CD4-positive, alpha-beta T cell treated with Interleukin-21 for 1 hour (primary cell): ENCODE data around the gene MRAP2.
"Not testable (repeated sequence)": the region's sequence is repeated elsewhere in the genome, so short reads cannot be mapped to it uniquely, and the experiment has no call there.

ENCODE experiments used
- DNase-seq: peaks from one replicate; pipeline ENCODE4 v3.0.0-alpha.2; 2020

Gene MRAP2

GRCh38 chr6:84035484-84035883 is 1.9 kb downstream of the MRAP2 start:
- DNase-seq: no peak

DNA sequence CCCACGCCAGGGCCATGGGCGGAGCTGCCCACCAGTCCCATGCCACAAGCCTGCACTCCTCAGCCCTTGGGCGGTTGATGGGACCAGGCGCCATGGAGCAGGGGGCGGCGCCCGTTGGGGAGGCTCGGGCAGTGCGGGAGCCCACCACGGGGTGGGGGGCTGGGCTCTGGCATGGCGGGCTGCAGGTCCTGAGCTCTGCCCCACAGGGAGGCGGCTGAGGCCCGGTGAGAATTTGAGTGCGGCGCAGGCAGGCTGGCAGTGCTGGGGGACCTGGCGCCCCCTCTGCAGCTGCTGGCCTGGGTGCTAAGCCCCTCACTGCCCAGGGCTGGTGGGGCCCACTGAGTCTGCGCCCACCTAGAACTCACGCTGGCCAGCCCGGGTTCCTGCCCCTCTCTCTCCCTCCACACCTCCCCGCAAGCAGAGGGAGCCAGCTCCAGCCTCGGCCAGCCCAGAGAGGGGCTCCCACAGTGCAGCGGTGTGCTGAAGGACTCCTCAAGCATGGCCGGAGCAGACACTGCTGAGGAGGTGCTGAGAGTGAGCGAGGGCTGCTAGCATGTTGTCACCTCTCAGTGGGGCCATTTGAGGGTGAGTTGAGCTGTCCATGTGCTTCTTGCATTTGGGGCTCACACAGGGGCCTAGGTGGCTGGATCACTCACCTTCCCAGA is 4.0 kb downstream of the MRAP2 start:
- DNase-seq: no peak

DNA sequence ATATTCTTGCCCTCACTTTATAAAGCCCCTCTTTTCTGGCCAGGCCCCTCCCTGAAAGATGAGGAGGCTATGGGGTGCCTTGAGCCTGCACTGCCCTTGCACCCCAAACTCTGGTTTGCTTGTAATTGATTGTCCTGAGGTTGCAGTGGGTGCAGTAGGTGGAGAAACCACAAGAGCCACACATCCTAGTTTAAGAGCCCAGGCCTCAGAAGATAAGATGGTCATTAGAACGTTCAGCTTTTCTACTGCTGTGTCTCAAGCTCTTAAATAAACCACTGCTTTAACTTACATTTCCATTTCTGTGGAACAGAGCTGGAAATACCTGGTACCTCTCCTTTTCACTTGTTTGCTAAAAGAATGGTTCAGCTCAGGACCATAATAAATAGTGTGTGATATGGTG is 9.0 kb downstream of the MRAP2 start:
- no peak for DNase-seq

DNA sequence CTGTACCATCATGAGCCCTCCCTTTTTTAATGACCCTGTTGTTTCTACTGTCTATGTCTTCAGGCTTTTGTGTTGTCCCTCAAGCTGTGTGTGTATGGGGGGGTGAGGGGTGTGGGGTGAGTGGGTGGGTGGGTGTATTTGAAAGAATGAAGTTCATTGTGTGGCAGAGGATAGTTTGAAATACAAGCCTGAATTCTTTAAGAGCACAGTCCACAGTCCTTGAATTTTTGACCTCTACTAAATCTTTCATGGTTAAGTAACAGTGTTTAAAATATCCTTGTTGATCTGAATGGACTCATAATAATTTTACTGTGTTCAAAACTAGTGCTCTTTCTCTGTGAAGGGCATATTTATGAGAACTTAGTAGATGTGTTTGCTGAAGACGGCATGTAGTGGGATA is 10.0 kb downstream of the MRAP2 start:
- DNase-seq: no peak

GRCh38 chr6:84046755-84047154 is 13.2 kb downstream of the MRAP2 start:
- DNase-seq: no peak

DNA sequence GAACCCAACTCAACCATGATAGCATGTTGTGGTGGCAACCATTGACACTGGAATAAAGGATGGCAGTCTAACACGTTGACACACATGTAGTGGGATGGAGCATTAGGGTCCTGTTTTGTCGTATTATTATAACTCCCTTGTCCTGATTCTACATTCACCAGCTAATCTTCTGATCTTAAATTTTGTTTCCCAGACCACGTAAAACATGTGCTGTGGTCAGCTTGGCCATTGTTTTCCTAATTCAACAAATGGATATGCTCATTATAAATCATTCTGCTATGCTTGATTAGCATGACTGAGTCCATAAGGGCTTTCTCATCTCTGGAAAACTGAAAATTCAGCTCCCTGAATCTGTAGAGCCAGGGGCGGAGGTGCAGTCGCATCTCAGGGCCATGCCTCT is 15.0 kb downstream of the MRAP2 start:
- no peak for DNase-seq

DNA sequence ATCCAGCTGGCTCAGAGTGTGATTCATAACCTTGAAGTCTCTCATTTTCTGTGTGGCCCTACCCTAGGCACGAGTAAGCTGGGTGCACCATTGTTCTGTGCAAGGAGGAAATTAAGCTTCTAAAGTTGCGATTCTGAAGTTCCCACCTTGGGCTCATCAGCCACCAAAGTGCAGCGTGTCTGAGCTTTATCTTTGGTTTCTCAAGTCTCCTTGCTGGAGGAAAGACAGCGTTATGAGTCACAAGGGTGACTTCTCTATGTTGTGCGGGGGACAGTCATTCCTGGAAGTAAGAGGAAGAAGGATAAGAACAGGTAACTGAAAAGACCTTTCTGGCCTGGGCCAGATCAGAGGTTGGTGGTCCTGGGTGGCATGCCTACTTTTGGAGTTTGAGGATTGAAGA is 16.8 kb downstream of the MRAP2 start:
- DNase-seq: no peak

DNA sequence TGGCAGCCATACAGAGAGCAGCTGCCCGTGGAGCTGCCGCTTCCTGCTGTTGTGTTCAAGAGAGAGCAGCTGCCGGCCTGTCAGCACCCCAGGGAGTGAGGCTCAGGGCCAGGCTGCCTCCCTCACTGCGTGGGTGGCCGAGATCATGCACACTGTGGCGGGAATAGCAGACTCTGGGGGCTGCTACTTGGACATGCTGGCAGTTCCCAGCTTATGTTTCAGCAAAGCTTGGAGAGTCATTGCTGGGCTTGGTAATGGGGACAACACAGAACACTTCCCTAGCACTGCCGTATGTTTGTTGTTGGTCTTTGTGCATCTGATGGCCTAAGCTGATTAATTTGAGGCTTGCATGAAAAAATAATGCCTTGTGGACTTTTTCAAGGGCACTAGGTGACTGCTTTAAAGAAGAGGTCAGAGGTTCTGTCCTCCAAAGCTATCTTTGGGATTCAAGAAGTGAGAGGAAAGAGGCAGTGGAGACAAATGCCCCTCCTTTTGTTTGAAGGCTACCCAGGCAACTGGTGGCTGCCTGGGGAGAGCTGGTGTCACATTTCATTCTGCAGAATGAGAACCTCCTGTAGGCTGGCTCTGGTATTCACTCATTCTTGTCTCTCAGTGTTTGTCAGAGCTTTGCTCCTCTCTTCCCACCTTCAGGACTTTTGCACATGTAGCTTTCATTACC is 18.8 kb downstream of the MRAP2 start:
- no peak for DNase-seq

- no peak for DNase-seq
Observed at GRCh38 chr6:84052883-84053241, 19.3 kb downstream of the MRAP2 start.

GRCh38 chr6:84055647-84056046 is 22.1 kb downstream of the MRAP2 start:
- no peak for DNase-seq

GRCh38 chr6:84057908-84058307 is 24.3 kb downstream of the MRAP2 start:
- DNase-seq: no peak

DNA sequence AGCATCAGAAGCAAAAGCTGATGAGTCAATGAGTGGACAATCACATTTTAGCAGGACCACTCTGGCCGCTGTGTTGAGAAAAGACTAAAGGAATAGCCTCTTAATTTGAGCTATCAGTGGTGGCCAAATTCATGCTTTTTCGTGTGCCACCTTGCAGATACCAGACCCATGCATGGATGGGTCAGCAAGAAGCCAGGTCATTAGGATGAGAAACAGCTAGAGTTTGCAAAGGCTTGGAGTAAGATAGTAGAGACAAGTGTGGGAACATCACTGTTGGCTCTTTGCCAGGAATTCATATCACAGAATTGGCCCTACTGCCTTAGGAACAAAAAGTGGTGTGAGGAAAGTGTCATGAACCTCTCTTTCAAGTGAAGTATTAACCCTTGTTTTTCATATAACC is 25.5 kb downstream of the MRAP2 start:
- no peak for DNase-seq

DNA sequence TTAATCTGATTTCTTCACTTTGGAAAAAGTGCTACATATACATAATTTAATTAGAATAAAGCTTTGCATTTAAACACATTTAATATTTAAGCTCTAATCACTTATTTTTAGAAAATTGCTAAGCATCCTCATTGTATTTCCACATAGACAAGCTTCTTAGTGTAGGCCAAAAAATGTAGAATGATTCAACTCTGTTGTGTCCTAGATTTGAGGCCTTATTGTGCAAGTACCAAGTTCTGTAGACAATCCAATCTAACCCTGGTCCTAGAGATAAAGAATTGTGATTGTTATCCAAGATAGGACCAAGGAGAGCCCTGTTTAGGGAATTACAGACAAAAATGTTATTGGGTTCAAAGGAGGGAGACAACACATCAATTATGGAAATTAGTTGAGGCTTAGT is 27.6 kb downstream of the MRAP2 start:
- no peak for DNase-seq

GRCh38 chr6:84061613-84062398 is 28.2 kb downstream of the MRAP2 start:
- no peak for DNase-seq

DNA sequence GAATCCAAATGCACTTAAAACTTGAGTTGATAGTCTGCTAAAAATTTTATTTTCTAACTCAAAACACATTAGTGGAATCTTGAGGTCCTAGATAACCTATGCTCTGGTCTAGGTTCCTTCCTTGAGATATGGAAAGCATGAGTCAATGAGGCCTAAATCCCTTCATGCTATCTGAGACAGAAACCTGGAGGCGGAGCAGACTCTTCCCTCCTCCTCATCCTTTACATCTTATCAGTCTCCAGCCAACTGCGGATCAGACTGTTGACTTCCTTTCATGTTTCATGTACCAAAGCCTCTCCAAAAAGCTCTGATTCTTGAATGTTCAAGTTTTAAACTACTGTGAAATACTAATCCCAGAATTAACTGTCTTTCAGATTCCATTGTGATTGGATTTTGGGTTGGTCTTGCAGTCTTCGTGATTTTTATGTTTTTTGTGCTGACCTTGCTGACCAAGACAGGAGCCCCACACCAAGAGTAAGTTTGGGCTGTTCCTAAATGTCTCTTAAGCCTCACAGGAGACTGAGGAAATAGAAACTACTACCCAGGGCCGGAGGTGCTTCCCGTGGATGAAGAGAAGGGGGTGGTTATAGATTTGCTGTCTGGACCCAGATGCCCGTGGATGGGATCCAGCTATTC is 29.1 kb downstream of the MRAP2 start:
- DNase-seq: no peak

- no peak for DNase-seq
Observed at GRCh38 chr6:84065693-84066290, 32.2 kb downstream of the MRAP2 start.

DNA sequence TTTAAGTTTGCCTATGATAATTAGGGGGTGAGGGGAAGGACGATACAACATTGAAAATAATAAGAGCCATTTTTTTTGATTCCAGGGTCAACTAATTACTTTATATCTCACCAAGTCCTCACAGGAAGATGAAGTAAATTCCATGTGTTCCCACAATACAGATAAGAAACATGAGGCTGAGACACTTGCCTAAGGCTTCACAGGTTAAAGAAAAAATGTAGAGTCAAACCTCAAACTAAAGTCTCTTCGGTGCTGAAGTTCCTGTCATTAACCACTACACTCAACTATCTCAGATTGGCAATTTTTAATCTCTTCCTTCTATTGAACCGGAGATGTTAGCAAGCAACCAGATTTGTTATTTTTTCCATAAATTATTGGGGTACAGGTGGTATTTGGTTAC is 33.0 kb downstream of the MRAP2 start:
- DNase-seq: no peak

DNA sequence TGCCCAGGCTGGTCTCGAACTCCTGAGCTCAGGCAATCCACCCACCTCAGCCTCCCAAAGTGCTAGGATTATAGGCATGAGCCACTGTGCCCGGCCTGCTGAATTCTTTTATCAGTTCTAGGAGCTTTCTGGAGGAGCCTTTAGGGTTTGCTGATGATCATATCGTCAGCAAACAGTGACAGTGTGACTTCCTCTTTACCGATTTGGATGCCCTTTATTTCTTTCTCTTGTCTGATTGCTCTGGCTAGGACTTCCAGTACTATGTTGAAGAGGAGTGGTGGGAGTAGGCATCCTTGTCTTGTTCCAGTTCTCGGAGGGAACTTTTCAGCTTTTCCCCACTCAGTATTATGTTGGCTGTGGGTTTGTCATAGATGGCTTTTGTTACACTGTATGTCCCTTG is 35.3 kb downstream of the MRAP2 start:
- DNase-seq: not testable (repeated sequence)

GRCh38 chr6:84072442-84072997 is 38.9 kb downstream of the MRAP2 start:
- DNase-seq: no peak

DNA sequence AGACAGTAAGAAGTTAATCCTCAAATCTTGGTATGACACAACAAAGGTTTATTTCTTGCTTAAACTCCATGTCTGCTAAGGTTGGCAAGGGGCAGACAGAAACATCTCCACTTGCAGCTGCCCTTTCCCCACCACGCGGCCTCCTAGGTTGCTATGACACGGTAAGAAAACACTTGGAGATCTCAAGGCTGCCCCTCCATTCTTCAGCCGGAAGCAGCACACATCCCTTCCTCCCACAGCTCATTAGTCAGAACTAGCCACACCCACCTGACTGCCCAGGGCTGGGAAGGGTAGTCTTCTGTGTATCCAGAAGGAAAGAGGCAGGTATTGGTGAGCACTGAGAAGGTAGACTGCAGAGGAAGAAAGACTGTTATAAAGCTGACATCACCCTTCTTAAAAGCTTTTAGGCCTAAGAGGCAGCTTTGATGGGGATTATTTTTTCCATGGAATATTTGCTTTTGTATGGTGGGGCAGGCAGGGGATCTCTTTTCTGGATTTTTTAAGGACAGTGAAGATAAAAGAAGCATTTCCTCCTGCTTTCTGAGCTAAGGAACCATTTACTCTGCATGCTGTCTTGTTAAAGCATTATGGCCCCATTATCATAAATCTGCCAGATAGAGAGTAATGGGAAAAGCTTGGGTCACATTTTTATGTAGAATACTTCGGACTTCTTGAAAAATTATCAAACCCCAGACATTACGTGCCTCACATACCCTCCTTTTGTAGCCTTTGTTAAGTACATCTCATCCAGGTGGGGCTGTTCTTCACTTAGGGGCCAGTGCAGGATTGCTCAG is 41.6 kb downstream of the MRAP2 start:
- no peak for DNase-seq

DNA sequence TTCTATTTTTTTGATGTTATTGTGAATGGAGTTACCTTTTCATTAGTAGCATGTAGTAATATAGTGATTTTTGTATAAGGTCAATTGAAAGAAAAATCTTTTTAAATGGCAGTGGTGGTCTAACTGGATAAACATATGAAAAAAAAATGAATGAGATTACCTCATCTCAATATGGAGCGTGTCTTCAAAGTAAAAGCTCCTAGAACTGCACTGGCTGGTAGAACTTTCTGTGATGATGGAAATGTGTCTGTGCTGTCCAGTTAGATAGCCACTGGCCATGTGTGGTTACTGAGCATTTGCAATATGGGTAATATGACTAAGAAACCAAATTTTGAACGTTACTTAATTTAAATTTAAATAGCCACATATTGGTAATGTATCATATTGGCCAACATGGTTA is 44.1 kb downstream of the MRAP2 start:
- no peak for DNase-seq

DNA sequence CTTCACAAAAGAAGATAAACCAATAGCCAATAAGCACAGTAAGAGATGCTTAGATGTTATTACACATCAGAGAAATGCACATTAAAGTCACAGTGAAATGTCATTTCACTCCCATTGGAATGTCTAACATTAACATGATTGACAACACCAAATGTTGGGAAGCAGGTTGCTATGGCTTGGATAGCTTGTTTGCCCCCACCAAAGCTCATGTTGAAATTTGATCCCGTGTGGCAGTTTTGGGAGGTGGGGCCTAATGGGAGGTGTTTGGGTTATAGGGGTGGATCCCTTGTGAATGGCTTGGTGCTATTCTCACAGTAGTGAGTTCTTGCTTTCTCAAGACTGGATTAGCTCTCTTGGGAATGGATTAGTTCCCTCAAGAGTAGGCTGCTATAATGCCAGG is 44.8 kb downstream of the MRAP2 start:
- DNase-seq: no peak
